HEK293T (cell line): ENCODE results near the gene A1CF.

Source experiments
- ARNT ChIP-seq: fragments of 450-650 bp; IDR thresholded peaks from 2 replicates; pipeline ENCODE4 v1.6.1; 2017; ENCODE audit warnings: mild to moderate bottlenecking
- BHLHE40 ChIP-seq: fragments of 450-650 bp; IDR thresholded peaks from 2 replicates; pipeline ENCODE4 v1.6.1; 2016; ENCODE audit warnings: mild to moderate bottlenecking, moderate library complexity, borderline replicate concordance
- ELF4 ChIP-seq: fragments of 450-650 bp; IDR thresholded peaks from 2 replicates; pipeline ENCODE4 v1.6.1; 2017; ENCODE audit warnings: antibody characterized with exemption
- FOXA1 ChIP-seq: fragments of 450-650 bp; IDR thresholded peaks from 2 replicates; pipeline ENCODE4 v1.6.1; 2016; ENCODE audit warnings: mild to moderate bottlenecking
- FOXK2 ChIP-seq: fragments of 450-650 bp; IDR thresholded peaks from 2 replicates; pipeline ENCODE4 v1.6.1; 2016; ENCODE audit warnings: mild to moderate bottlenecking
- FOXM1 ChIP-seq: fragments of 450-650 bp; IDR thresholded peaks from 2 replicates; pipeline ENCODE4 v1.6.1; 2017; ENCODE audit warnings: mild to moderate bottlenecking, borderline replicate concordance
- L3MBTL2 ChIP-seq: fragments of 450-650 bp; conservative IDR thresholded peaks from 2 replicates; pipeline ENCODE4 v1.6.1; 2016; ENCODE audit warnings: mild to moderate bottlenecking
- LEF1 ChIP-seq: fragments of 450-650 bp; IDR thresholded peaks from 2 replicates; pipeline ENCODE4 v1.6.1; 2017; ENCODE audit warnings: mild to moderate bottlenecking, borderline replicate concordance
- NFRKB ChIP-seq: fragments of 450-650 bp; IDR thresholded peaks from 2 replicates; pipeline ENCODE4 v1.6.1; 2016; ENCODE audit warnings: mild to moderate bottlenecking, moderate library complexity
- SP1 ChIP-seq: fragments of 450-650 bp; IDR thresholded peaks from 2 replicates; pipeline ENCODE4 v1.6.1; 2017
- SUZ12 ChIP-seq: fragments of 450-650 bp; IDR thresholded peaks from 2 replicates; pipeline ENCODE4 v1.6.1; 2016; ENCODE audit warnings: mild to moderate bottlenecking
- TARDBP ChIP-seq: fragments of 450-650 bp; IDR thresholded peaks from 2 replicates; pipeline ENCODE4 v1.6.1; 2016
- ZNF384 ChIP-seq: fragments of 450-650 bp; IDR thresholded peaks from 2 replicates; pipeline ENCODE4 v1.6.1; 2016
- TF ChIP-seq, protein P1 (sequence below): fragments of 450-650 bp; IDR thresholded peaks from 2 replicates; pipeline ENCODE4 v1.6.1; 2016

DNA sequence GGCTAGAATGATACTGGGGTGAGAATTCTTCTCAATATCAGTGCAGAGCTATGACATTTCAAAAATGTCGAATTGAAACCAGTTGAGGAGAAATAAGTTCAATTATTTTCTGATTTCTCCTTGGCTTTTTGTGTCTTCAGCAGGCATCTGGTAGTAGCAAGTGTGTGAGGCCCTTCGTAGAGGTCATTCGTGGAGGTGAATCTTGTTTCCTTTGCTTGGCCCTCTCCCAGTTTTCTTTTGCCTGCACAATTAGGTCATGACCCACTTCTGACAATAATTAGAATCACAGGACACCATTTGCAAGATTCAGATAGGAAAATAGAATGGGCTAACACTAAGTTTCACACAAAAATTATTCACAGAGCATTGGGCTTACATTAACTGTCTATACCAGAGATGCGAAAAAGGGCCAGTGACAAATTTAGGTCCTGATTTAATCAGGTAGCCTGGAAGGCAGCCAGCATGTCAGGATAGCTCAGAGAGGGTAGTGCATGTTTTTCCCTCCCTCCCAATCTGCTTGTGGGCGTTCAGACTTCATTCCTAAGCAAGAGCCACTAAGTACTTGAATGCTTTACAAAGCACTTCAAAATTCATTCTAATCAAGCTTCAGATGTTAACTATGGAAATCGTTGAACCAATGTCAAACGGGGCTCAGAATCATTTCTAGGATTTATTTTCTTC, 24.0 kb upstream of the A1CF start:
- TF ChIP-seq ZNF384, result no peak
- TF ChIP-seq, protein P1, sequence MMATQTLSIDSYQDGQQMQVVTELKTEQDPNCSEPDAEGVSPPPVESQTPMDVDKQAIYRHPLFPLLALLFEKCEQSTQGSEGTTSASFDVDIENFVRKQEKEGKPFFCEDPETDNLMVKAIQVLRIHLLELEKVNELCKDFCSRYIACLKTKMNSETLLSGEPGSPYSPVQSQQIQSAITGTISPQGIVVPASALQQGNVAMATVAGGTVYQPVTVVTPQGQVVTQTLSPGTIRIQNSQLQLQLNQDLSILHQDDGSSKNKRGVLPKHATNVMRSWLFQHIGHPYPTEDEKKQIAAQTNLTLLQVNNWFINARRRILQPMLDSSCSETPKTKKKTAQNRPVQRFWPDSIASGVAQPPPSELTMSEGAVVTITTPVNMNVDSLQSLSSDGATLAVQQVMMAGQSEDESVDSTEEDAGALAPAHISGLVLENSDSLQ, result no peak
- no peak for TF ChIP-seq SP1
- no peak for TF ChIP-seq ELF4
- TF ChIP-seq SUZ12, result no peak
- TF ChIP-seq FOXM1, result no peak
- TF ChIP-seq ARNT, result no peak
- no peak for TF ChIP-seq FOXK2
- no peak for TF ChIP-seq BHLHE40
- no peak for TF ChIP-seq FOXA1
- no peak for TF ChIP-seq TARDBP
- TF ChIP-seq NFRKB, result no peak
- TF ChIP-seq LEF1, result no peak
- TF ChIP-seq L3MBTL2, result no peak
